ENCODE data around the gene DNAJC4. TPM values are rescaled to one million over a fixed set of nuclear protein-coding genes. Genes with fewer than 3 reads are reported as not detected.

The DNAJC4 gene
- total and polyA plus RNA-seq, 2 donors (not counting 1 experiment from before 2014, with no cell fraction given), result 12.6 TPM

- no peak for DNase-seq (ENCODE audit: low read depth in 2 of 2)
- Histone ChIP-seq H3K27ac (ENCODE audit: insufficient read depth, low read length) (no peak overlapping the region), H3K4me2 (ENCODE audit: extremely low read depth, insufficient read depth, low read length) (no peak overlapping the region), H2AFZ (ENCODE audit: low read length) (no peak overlapping the region), H3K79me2 (ENCODE audit: control insufficient read depth, insufficient read depth, low read length) (peaks cover 3% of the 10 kb centered on the region), H3K4me3 (replicated peaks in 1 of 4; ENCODE audit: control extremely low read depth in 1 of 4, insufficient read depth in 1 of 4, low read depth in 3 of 4, low read length in 4 of 4) (no peak overlapping the region), H4K20me1 (ENCODE audit: control insufficient read depth, extremely low read depth, insufficient read depth, low read length) (no peaks in the 10 kb centered on the region), H3K36me3 (ENCODE audit: control insufficient read depth, insufficient read depth, low read length) (peaks cover 6% of the 10 kb centered on the region), H3K27me3 (ENCODE audit: control insufficient read depth, insufficient read depth, low read length) (no peaks in the 10 kb centered on the region), H3K4me1 (ENCODE audit: control insufficient read depth, extremely low read depth, insufficient read depth, low read length) (no peaks in the 10 kb centered on the region), H3K9me3 (ENCODE audit: control insufficient read depth, insufficient read depth, low read depth, low read length) (no peaks in the 10 kb centered on the region), H3K9ac (ENCODE audit: insufficient read depth, low read length) (no peak overlapping the region)
- TF ChIP-seq, protein P1, sequence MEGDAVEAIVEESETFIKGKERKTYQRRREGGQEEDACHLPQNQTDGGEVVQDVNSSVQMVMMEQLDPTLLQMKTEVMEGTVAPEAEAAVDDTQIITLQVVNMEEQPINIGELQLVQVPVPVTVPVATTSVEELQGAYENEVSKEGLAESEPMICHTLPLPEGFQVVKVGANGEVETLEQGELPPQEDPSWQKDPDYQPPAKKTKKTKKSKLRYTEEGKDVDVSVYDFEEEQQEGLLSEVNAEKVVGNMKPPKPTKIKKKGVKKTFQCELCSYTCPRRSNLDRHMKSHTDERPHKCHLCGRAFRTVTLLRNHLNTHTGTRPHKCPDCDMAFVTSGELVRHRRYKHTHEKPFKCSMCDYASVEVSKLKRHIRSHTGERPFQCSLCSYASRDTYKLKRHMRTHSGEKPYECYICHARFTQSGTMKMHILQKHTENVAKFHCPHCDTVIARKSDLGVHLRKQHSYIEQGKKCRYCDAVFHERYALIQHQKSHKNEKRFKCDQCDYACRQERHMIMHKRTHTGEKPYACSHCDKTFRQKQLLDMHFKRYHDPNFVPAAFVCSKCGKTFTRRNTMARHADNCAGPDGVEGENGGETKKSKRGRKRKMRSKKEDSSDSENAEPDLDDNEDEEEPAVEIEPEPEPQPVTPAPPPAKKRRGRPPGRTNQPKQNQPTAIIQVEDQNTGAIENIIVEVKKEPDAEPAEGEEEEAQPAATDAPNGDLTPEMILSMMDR (conservative IDR thresholded peaks at IDR 0.05 in 1 of 2, IDR thresholded peaks at IDR 0.05 in 1 of 2; ENCODE audit: low read depth in 1 of 2, low read length in 2 of 2), result no peak
- no peak for TF ChIP-seq EZH2 (IDR thresholded peaks at IDR 0.05; ENCODE audit: low read length, missing control alignments)
These were observed 48.3 kb downstream of the DNAJC4 start for GRCh38 chr11:64278576-64279190.

DNA sequence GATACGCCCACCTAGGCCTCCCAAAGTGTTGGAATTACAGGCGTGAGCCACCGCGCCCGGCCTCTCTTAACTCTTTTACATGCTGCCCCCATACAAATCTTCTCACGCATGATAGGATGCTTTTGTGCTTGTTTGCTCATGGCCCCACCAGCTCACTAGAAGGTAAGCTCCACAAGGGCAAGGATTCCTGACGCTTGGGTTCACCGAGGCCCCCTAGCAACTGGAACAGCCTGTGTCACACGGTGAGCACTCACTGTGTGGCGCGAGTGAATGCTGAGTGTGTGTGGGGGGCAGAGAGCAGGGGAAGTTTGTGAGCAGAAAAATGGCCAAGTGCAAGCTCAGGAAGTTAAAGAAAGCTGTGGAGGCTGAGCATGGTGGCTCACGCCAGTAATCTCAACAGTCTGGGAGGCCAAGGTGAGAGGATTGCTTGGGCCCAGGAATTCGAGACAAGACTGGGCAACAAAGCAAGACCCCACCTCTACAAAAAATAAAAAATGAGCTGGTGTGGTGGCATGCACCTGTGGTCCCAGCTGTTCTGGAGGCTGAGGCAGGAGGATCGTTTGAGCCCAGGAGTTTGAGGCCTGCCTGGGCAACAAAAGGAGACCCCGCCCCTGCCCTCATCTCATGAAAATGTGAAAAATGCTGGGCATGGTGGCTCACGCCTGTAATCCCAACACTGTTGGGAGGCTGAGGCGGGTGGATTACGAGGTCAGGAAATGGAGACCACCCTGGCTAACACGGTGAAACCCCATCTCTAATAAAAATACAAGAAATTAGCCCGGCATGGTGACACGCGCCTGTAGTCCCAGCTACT is 51.8 kb downstream of the DNAJC4 start:
- no peak overlapping the region for H3K4me2 ChIP-seq (ENCODE audit: extremely low read depth, insufficient read depth, low read length)
- no peak for DNase-seq (ENCODE audit: low read depth in 2 of 2)
- no peak overlapping the region for H3K9ac ChIP-seq (ENCODE audit: insufficient read depth, low read length)
- no peak overlapping the region for H2AFZ ChIP-seq (ENCODE audit: low read length)
- H3K27me3 ChIP-seq (ENCODE audit: control insufficient read depth, insufficient read depth, low read length), result no peaks in the 10 kb centered on the region
- H4K20me1 ChIP-seq (ENCODE audit: control insufficient read depth, extremely low read depth, insufficient read depth, low read length), result no peaks in the 10 kb centered on the region
- H3K9me3 ChIP-seq (ENCODE audit: control insufficient read depth, insufficient read depth, low read depth, low read length), result no peaks in the 10 kb centered on the region
- H3K4me1 ChIP-seq (ENCODE audit: control insufficient read depth, extremely low read depth, insufficient read depth, low read length), result peaks cover 7% of the 10 kb centered on the region
- peaks cover 3% of the 10 kb centered on the region for H3K36me3 ChIP-seq (ENCODE audit: control insufficient read depth, insufficient read depth, low read length)
- peaks cover 4% of the 10 kb centered on the region for H3K79me2 ChIP-seq (ENCODE audit: control insufficient read depth, insufficient read depth, low read length)
- H3K4me3 ChIP-seq (replicated peaks in 1 of 4; ENCODE audit: control extremely low read depth in 1 of 4, insufficient read depth in 1 of 4, low read depth in 3 of 4, low read length in 4 of 4), result no peak overlapping the region
- no peak overlapping the region for H3K27ac ChIP-seq (ENCODE audit: insufficient read depth, low read length)
- TF ChIP-seq, protein P1 (conservative IDR thresholded peaks at IDR 0.05 in 1 of 2, IDR thresholded peaks at IDR 0.05 in 1 of 2; ENCODE audit: low read depth in 1 of 2, low read length in 2 of 2), result no peak
- no peak for TF ChIP-seq EZH2 (IDR thresholded peaks at IDR 0.05; ENCODE audit: low read length, missing control alignments)

DNA sequence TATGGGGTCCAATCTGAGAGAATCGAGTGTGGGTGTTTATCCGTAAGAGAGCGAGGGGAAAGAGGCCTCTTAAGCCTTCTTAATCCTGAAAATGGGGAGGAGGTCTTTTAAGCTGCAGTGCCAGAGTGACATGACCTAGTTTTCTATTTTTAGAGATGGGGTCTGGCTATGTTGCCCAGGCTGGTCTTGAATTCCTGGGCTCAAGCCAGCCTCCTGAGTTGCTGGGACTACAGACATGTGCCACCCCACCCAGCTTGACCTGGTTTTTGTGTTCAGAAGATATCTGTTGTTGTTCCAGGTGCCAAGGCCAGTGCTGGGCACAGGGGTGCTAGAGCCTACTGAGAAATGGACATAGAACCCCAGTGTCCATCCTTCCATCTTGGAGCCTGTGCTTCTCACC is 52.7 kb downstream of the DNAJC4 start:
- Histone ChIP-seq H3K9ac (ENCODE audit: insufficient read depth, low read length) (no peak overlapping the region), H3K79me2 (ENCODE audit: control insufficient read depth, insufficient read depth, low read length) (peaks cover 4% of the 10 kb centered on the region), H3K27ac (ENCODE audit: insufficient read depth, low read length) (no peak overlapping the region), H3K36me3 (ENCODE audit: control insufficient read depth, insufficient read depth, low read length) (peaks cover 3% of the 10 kb centered on the region), H2AFZ (ENCODE audit: low read length) (no peak overlapping the region), H3K27me3 (ENCODE audit: control insufficient read depth, insufficient read depth, low read length) (no peaks in the 10 kb centered on the region), H4K20me1 (ENCODE audit: control insufficient read depth, extremely low read depth, insufficient read depth, low read length) (no peaks in the 10 kb centered on the region), H3K9me3 (ENCODE audit: control insufficient read depth, insufficient read depth, low read depth, low read length) (no peaks in the 10 kb centered on the region), H3K4me2 (ENCODE audit: extremely low read depth, insufficient read depth, low read length) (peak overlapping the region; percentile 60), H3K4me3 (replicated peaks in 1 of 4; ENCODE audit: control extremely low read depth in 1 of 4, insufficient read depth in 1 of 4, low read depth in 3 of 4, low read length in 4 of 4) (peak overlapping the region in 1 of 4 experiments; percentile 85), H3K4me1 (ENCODE audit: control insufficient read depth, extremely low read depth, insufficient read depth, low read length) (peaks cover 7% of the 10 kb centered on the region)
- TF ChIP-seq, protein P1 (conservative IDR thresholded peaks at IDR 0.05 in 1 of 2, IDR thresholded peaks at IDR 0.05 in 1 of 2; ENCODE audit: low read depth in 1 of 2, low read length in 2 of 2), result no peak
- no peak for TF ChIP-seq EZH2 (IDR thresholded peaks at IDR 0.05; ENCODE audit: low read length, missing control alignments)
- DNase-seq (ENCODE audit: low read depth in 2 of 2), result no peak

Data from fibroblast of lung (primary cell).